HG03378 (cell line): ENCODE results near the gene MYO7A.

Experiments
- ATAC-seq: cut with Tn5 transposase; IDR thresholded peaks from one replicate; pipeline ENCODE4 v1.9.1; 2021; ENCODE audit warnings: mild to moderate bottlenecking, moderate library complexity; ENCODE audit not compliant: unreplicated experiment

The MYO7A gene

DNA sequence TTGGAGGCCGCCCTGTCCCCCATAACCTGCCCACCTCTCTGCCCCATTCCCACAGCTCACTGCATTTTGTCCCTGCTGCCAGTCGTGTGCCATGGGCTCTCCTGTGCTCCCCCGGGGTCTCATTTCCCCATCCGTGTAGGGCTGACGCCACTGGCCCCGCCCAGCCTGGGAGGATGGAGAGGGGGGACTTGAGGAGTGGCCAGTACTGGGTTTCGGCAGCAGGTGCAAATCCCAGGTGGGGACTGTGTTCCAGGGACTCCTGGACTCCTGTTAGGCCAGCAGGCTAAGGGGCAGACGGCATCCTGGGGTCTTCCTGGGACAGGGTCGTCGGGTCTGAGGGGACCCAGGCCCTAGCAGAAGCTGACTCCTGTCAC is 1.2 kb upstream of the MYO7A start:
- no peak for ATAC-seq

DNA sequence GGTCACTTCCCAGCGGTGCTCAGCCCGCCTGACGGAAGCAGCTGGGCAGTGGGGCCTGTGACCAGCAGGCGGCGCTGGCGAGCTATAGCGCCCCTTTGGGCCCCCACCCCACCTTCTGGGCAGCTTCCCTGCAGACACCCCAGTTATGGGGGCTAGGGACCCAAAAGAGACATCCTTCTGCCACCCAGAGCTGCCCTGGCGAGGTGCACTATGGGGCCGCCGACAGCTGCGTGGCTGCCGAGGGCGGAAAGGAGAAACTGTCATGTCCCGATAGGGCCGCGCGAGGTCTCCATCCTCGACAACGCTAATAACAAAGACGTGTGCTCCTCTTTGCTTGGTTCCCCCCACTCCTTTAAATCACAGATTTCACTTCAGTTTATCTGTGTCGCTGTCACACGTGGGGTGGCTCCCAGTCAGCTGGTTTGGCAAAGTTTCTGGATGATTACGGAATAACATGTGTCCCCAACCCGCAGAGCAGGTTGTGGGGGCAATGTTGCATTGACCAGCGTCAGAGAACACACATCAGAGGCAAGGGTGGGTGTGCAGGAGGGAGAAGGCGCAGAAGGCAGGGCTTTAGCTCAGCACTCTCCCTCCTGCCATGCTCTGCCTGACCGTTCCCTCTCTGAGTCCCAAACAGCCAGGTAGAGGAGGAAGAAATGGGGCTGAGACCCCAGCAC is 673 bp upstream of the MYO7A start:
- ATAC-seq: no peak

DNA sequence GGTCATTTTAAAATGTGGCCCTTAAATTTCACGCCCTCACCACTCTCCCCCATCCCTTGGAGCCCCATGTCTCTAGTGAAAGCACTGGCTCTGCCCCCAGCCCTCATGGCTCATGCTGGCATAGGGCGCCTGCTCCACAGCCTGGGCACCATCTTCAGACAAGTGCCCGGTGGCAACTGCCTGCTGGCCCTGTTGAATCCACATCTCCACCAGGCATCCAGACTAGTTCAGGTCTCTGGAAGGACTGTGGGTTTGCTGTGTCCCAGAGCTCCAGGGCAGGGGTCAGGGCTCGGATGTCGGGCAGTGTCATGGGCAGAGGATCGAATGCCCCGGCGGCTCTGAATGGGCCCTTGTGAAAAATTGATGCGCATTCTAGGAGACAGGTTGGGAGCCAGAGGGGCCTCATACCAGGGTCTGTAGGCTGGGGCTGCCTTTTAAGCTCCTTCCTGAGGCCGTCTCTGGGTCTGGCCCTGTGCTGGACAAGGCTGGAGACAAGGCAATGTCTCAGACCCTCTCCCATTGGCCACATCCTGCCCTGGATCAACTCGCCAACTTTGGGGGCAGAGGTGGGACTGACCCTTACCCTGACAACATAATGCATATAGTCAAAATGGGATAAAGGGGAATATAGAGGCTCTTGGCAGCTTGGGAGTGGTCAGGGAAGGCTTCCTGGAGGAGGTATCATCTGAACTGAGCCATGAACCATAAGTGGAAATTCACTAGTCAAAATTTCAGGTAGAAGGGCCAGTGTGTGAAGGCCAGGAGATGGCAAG is 1.2 kb downstream of the MYO7A start:
- no peak for ATAC-seq

DNA sequence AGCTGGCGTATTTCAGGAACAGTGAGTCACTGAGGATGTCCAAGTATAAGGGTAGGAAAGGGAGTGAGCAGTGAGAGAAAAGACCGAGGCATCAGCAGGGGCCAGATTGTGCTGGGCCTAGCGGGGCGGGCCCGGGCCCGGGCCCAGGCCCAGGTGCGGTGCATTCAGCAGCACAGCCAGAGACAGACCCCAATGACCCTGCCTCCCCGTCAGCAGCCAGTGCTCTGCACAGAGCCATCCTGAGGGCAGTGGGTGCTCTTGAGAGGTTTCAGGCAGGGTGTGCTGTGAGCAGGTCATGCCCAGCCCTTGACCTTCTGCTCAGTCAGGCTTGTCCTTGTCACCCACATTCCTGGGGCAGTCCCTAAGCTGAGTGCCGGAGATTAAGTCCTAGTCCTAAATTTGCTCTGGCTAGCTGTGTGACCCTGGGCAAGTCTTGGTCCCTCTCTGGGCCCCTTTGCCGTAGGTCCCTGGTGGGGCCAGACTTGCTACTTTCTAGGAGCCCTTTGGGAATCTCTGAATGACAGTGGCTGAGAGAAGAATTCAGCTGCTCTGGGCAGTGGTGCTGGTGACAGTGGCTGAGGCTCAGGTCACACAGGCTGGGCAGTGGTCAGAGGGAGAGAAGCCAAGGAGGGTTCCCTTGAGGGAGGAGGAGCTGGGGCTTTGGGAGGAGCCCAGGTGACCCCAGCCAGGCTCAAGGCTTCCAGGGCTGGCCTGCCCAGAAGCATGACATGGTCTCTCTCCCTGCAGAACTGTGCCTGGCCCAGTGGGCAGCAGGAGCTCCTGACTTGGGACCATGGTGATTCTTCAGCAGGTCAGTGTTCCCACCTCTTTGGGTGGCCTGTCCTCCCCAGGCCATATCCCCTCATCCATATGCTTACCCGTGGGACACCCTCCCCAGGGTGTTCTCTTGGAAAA is 2.1 kb downstream of the MYO7A start:
- no peak for ATAC-seq

DNA sequence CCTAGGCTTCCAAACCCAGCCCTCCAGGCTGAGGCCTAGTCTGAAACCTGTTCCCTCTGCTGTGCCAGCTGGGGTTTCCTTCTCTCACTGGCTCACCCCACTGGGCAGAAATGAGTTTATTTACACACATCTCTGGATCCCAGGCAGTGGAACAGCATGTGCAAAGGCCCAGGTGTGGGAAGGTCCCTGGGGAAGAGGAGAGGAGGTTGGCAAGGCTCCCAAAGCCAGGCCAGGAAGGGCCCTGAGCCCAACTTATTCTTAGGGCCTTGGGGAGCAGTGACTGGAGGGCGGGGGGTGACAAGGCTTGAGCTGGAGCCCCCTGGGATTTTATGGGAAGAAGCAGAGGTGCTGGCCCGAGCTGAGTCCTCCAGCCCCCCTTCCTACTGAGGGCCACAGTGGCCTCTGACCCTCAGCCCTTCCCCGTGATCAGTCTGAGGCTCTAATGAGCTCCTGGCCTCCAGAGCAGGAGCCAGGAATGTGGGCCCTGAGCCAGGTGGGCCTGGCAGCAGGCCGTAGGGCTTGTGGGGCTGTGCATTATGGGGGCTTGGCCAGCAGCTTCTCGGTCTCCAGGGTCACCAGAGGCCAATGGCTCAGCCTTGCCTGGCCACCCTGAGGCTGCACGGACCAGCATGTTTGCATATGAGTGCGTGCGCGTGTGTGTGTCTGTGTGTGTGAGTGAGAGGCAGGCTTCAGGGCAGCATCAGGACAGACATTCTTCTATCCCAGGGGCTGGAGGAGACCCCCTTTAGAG is 2.9 kb downstream of the MYO7A start:
- no peak for ATAC-seq

DNA sequence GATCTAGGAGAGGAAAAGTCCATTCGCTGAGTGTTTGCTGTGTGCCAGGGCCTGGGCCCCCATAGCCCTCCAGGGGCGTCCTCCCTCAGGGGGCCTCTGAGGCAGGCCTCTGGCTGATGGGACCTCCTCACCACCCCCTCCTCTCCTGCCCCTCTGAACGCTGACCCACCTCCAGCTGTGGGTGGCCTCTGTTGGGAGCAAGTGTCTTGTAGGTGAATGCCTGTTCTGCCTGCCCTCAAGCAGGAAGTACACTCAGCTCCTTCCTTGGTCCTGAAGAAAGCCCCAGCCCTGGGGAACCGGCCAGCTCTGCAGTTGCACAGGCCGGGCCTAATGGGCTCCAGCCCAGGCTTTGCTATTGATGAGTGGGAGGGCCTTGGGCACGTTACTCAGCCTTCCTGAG is 3.5 kb downstream of the MYO7A start:
- ATAC-seq: no peak

DNA sequence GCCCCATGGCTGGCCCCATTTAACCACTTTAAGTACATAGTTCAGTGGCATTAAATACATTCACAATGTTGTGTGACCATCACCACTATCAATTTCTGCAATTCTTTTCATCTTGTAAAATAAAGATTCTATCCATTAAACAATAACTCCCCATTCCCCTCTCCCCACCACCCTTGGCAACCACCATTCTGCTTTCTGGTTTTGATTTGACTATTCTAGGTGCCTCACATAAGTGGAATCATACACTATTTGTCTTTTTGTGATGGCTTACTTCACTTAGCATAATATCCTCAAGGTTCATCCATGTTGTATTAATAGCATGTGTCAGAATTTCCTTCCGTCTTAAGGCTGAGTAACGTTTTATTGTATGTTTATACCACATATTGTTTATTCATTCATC is 7.0 kb downstream of the MYO7A start:
- no peak for ATAC-seq

DNA sequence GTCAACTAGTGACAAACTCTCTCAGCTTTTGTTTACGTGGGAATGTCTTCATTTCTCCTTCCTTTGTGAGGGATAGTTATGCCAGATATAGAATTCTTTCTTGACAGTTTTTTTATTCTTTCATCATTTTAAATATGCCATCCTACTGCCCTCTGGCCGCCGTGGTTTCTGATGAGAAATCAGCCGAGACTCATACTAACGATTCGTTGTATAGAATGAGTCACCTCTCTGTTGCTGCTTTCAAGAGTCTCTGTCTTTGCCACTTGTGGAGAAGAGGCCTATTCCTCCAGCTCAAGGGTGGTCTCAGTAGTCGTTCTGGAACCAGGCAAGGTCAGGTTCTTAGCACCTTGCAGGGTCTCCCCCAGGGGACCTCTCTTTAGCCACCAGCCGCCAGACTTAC is 8.0 kb downstream of the MYO7A start:
- no peak for ATAC-seq

DNA sequence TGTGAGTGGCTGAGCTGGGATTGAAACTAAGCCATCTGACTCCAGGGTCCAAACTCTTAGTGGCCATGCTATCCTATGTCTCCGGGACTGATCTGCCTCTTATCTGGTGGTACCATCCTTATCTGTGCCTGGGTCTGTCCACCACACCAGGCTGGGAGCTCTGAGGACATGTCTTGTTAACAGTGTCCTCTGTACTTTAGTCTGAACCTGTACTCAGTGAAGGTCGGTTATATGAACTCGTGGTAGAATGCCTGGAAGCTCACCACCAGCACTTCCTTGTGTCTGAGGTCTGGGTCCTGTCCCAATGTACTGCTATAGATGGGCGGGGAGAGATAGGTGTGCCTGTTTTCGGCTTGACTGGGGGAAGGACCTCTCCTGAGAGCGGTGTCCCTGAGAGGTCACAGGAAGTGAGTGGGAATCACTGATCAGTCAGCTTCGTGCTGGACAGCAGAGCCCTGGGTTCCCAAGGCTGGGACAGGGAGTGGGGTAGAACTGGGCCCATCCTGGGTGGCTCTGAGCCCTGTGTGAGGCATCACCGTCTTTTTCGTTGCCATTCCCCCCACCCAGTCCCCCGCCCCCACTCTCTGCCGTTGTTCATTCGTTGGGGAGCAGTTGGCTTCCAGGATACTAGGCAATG is 8.9 kb downstream of the MYO7A start:
- ATAC-seq: no peak

DNA sequence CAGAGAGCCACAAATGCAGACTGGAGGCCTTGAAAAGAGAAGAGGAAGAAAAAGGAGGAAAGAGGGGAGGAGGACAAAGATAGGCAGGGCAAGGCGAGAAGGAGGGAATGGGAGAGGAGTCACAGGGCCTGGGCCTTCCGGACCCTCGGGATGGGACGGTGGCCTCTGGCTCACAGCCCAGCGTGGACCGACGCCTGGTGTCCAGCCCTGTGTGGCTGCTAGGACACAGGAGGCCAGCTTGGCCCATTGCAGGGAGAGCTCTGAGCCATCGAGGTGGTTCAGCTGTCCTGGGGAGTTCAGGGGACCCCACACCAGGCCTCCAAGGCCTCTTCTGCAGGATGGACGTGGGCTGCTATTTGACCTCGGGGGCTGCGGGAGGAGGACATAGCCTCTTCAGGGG is 9.4 kb downstream of the MYO7A start:
- ATAC-seq: no peak

DNA sequence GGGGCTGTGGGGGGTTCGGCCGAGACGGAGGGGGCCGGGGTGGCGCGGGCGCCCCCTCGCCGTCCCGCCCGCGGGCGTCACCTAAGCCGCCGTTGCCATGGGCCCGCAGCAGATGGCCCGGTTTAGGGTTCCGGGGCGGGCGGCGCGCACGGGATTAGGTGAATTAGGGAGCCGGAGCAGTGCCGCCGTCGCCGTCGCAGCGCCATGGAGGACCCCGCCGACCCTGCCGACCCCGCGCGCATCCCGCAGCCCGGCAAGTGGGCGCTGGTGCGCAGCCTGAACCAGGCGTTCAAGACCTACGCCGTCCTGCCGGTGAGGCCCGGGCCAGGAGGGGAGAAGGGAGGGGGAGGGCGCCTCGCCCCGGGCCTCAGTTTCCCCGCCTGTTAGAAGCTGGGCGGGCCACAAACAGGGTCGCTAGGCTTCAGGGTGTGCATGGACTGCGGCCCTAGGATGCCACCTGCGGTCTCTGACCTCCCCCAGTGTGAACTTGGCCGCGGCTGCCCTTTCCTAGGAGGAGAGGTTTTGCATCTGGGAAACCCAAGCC is 10.1 kb downstream of the MYO7A start:
- ATAC-seq: no peak

DNA sequence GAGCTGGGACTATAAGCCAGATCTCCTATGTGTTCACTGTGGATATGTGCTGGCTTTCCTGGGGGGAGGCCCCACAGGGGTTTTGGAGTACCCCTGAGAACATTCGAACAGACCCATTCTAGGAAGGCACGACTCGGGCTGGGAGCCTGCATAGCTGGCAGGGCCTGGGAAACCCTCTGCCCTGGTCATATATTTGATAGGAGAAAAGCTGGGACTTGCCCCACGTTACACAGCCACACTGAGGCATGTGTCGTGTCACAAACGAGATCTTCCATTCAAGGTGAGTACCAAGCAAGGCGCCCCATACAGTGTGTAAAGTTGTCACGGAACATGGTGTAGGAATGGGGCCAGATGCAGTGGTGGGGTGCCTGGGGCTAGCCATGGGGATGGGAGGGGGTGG is 11.2 kb downstream of the MYO7A start:
- ATAC-seq: no peak

DNA sequence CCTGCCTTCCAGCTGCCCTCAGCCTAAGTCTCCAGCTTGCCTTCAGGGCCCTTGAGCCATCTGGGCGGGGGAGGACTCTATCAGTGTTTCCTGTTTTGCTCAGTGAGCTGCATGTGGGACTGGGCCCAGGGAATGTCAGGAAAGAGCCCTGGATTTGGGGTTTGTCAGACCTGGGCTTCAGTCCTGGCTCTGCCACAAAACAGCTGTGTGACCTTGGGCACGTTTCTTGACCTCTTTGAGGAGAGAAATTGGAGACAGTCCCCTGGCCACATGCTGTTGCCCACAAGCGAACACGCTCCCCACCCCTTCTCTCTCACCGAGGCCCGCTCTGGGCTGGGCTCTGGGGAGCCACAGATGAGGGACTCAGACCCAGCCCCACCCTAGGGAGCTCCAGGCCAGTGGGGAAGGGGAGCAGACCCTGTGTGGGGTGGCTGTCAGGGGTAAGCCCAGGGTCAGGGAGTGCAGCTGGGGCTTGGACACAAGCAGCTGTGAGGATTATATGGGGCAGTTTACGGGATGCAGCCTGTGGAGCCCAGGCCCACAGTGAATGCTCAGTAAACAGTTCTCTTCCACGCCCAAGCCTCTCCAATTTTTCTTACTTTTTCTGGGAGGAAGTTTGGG is 12.3 kb downstream of the MYO7A start:
- ATAC-seq: no peak

DNA sequence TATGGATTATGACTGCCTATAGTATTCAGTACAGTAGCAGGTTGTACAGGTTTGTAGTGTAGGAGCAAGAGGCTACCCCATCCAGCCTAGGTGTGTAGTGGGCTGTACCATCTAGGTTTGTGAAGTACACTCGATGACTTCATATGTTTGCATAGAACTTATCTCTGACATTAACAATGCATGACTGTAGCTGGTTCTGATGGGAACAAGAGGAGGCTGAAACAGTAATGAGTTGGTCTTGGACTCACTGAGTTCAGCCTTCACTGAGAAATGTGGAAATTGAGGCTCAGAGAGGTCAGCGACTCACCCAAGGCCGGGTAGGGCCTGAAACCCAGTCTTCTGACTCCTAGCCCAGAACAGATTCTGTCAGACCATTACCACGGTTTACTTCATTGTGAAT is 13.0 kb downstream of the MYO7A start:
- ATAC-seq: no peak

DNA sequence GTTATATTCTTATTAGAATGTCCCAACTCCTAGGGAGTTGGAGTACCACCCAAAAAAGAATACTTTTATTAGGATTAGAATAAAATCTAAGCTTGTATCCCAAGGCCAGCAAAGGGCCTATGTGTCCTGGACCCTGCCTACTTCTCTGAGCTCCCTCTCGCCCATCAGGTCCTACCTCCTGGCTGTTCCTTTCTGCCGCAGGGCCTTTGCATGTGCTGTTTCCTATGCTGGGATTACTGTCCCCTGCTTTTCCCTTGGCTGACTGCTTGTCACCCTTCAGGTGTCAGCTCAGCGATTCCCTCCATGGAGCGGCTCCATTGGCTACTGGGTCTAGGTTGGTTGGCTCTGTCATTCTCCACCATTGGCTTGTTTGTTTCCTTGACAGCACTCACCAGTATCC is 13.4 kb downstream of the MYO7A start:
- ATAC-seq: no peak

DNA sequence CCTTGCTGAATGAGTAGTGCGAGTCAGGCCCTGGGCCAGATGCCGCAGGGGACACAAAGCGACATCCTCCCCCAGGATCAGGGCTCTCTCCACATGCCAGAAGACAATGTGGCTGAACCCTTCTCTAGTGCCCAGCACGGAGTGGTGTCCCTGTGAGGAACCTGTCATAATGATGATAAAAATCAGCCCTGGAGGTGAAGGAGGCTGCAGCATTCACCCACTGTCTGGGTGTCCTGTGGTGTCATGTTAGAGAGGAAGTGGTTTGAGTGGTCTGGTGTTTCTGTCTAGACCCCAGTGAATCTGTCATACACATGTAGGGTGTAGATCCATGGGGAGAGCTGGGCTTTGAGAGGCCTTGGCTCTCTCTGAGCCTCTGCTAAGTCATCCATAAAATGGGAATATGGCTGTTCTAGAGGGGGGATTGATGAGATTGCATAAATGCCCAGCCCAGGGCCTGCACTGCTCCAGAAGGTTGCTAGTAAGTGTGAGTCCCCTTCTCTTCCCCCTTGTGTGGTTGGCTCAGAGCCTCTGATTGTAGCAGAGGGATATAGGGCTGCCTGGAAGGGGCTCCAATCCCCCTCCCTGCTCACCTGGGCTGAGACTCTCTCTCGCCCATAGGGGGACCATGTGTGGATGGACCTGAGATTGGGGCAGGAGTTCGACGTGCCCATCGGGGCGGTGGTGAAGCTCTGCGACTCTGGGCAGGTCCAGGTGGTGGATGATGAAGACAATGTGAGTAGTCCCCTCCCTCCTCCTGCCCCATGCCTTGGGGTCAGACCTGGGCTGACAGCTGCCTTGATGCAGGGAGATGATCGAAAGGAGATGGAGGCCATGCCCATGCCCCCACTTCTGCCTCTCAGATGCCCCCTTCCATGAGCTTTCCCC is 14.3 kb downstream of the MYO7A start:
- ATAC-seq: no peak

DNA sequence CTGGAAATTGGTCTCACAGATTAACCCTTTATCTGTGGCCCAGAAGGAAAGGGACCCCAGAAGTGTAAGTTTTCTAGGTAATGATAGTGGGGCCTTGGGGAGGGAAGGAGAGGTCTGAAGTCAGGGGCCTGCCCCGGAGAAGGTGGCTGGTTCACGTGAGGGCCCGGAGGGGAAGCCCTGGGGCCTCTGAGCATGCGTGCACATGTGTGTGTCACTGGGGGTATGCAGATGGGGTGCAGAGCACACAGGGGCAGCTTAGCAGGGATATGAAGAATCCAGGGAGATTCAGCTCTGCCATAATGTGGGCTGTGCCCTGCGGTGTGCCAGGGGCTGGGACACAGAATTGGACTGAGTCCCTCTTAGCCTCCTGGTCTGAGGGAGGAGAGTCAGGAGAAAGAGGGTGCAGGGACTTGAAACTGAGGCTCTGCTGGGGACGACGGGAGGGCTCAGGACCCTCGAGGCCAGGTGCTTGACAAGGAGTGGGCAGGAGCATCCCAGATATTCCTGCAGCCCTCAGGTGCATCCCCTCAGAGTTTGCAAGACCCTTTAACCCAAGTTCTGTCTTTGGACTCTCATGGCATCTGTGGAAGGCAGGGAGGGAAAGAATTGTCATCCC is 15.5 kb downstream of the MYO7A start:
- no peak for ATAC-seq

DNA sequence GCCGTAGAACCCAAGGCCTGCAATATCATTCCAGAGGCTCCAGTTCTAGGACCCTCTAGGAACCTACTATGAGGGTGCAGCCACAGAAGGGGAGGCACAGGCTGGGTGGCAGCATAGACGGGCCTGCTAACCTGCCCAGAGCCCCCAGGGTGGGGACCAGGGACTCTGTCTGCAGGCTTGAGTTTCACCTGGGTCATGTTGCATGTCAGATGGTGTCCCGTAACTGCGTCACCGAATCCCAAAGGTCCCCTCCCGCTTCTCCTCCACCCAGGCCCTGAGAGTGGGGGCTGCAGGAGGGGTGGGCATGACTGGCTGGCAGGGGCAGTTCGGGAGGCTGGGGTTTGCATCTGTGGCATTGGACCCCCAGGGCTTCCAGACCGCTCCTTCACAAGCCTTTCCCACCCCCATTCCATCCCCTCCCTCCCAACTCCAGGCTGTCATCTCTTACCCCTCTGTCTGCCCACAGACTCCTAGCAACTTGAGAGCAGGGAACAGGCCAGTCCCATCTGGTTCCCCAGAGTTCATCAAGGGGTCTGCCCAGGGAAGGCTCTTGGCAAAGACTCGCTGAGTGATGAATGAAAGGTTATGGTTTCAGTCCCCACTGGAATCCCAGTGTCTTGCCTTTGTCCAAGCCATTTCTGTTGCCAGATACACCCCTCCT is 16.3 kb downstream of the MYO7A start:
- no peak for ATAC-seq
